Measurements from ENCODE around the gene NLGN1.
"Not testable (repeated sequence)": the region's sequence is repeated elsewhere in the genome, so short reads cannot be mapped to it uniquely, and the experiment has no call there.

The NLGN1 gene

DNA sequence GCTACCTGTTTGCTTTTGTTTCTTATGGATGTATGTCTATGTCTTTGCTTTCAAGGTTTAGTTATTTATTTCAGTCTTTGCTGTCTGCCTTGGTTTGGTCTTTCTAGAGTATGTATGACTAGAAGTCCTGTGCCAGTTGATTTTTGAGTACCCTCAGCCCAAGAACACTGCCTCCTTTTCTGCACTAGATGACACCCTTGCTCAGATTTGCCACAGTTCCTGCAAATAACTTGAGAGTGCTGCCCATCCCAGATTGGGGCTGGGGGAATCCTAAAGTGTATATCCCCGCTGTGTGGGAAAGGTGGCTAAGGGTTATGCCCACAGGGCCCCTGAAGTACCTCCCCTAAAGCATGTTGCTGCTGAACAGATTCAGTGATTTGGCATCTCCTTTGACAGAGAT is 32.0 kb downstream of the NLGN1 start:
- no peak for DNase-seq (ENCODE audit: low read depth in 2 of 2)

DNA sequence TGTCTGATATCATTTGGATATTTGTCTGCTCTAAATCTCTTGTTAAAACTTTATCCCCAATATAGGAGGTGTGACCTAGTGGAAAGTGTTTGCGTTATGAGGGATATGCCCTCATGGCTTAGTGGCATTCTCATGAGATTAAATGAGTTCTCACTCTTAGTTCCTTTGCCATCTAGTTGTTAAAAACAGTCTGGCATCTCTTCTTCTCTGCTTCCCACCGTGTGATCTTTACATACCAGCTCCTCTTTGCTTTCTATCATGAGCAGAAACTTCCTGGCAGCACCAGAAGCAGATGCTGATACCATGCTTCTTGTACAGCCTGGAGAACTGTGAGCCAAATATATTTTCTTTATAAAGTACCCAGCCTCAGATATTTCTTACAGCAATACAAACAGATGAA is 33.0 kb downstream of the NLGN1 start:
- no peak for DNase-seq (ENCODE audit: low read depth in 2 of 2)

GRCh38 chr3:173439004-173439403 is 41.5 kb downstream of the NLGN1 start:
- DNase-seq (ENCODE audit: low read depth in 2 of 2) = no peak

DNA sequence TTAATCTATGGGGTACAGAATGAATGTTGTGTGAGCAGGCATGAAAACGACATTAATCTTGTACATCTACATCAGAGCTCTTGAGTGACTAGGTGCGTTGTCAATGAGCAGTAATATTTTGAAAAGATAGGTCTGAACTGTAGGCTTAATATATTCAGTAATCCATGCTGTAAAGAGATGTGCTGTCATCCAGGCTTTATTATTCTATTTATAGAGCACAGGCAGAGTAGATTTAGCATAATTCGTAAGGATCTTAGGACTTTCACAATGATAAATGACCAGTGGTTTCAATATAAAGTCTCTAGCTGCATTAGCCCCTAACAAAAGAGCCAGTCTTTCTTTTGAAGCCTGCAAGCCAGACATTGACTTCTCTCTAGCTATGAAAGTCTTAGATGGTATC is 43.0 kb downstream of the NLGN1 start:
- DNase-seq (ENCODE audit: low read depth in 2 of 2) = no peak

- DNase-seq (ENCODE audit: low read depth in 2 of 2) = not testable (repeated sequence)
Measured at GRCh38 chr3:173451561-173451960, 54.0 kb downstream of the NLGN1 start.

GRCh38 chr3:173463250-173463649 is 65.7 kb downstream of the NLGN1 start:
- DNase-seq (ENCODE audit: low read depth in 2 of 2) = no peak

GRCh38 chr3:173465112-173465511 is 67.6 kb downstream of the NLGN1 start:
- DNase-seq (ENCODE audit: low read depth in 2 of 2) = no peak

DNA sequence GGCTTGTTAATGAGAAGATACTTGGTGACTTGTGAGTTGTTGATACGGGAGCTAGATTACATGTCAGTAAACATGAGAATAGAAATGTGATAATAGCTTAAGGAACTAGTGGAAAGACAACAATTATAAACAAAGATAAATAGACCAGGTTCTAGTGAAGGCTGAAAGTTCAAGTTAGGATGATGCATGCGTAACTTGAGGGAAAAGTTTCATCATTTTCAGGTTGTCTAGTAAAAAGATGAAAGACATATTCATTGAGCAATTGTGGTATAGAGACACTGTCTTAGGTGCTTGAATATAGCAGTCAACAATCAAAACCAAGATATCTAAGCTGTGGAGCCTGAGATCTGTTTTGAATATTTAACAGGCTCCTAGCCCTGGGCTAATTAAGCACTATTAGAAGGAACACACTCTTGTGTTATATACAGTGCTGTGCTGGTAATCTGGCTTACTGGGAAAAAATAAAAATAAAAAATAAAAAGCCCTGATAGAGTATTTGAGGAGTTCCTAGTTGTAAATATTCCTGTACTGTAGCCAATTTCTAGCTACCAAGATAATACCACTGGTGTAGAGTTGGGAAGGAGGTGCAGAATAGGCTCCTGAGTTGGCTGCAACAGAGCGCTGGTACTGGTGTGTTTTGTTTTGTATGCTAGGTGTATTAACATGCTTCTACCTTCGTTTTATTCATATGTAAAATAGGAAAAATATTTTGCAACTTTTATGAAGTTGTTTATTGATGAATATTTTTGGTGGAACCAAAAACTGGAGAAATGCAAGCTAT is 68.5 kb downstream of the NLGN1 start:
- DNase-seq (ENCODE audit: low read depth in 2 of 2) = no peak

- no peak for DNase-seq (ENCODE audit: low read depth in 2 of 2)
Measured at GRCh38 chr3:173467501-173467900, 70.0 kb downstream of the NLGN1 start.

DNA sequence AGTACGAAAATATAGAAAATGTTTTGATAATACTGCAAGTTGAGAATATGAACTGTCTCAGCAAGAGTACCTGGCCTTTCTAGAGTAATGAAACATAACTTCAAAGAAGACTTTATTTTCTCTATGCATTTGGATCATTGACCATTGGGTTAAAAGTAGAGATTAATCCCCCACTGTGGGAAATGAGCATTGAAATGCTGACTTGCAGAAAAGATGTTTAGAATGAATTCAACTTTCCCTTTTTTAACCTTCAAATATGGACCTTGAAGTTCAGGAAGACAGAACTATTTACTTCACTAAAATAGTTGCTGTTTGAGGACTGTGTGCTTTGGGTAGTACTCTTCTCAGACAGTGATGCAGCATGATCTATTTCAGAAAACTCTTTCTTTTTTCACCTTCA is 75.7 kb downstream of the NLGN1 start:
- no peak for DNase-seq (ENCODE audit: low read depth in 2 of 2)

GRCh38 chr3:173479301-173479700 is 81.8 kb downstream of the NLGN1 start:
- DNase-seq (ENCODE audit: low read depth in 2 of 2) = no peak

DNA sequence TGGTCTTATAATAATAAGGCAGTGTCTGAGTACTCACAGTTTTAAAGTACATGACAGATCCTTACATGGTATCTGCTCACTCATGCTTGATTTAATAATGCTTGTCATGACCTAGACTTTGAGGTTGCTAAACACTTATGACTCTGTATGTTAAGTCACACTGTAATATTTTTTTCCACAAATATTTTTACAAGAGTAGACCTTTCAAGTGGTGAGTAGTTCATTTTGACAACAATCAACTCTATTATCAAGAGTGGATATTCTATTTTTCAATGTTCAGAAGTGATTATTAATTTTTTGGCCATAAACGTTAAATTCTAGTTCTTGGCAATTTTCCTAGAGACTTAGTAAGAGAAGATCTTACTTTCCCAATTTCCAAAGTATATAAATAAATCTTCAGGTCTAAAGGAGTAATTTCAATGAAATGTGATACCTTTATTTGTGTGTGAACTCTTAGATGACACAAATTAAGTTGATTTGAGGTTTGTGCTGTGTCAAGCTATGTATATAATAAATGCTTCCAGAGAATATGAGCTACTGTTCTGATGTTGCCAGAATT is 104.5 kb downstream of the NLGN1 start:
- no peak for DNase-seq (ENCODE audit: low read depth in 2 of 2)

DNA sequence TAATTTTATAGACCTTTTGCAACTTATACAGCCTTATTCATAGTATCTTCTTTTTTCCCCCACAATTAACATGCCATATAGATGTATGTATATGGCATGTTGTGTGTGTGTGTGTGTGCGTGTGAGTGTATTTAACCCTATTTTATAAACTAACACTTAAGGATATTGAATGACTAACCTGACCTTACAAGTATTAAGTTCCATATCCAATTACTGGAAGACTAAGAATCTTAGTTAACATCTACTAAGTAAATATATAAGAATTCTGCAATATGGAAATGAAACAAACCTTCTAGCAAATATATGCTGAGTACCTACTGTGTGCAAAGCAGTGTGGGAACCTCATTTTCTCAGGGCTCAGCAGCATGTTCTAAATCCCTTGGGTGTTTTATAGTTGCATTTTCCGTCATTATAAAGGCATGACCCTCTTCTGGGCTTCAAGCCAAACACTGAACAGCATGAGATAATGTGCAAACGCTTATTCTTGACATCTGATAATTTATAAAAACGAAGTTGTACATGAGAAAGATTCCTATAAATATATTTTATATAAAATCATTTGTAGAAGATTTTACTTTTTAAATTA is 105.5 kb downstream of the NLGN1 start:
- no peak for DNase-seq (ENCODE audit: low read depth in 2 of 2)

DNA sequence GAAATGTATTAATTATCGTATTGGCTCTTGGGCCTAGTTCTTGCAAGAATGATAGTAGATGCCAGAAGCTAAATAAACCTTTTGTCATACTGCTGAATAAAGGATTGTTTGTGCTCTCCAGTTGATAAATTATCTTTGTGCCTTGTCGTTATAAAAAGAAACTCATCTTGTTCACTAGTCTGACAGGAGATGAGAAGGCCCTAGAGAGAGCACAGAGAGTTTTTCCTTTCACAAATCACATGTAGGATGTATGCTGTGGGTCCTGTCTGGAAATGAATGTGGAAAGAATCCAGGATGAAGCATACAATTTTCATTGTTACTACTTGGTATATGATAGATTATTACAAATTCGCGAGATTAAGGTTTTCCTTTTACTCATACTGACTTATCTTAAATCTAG is 113.0 kb downstream of the NLGN1 start:
- DNase-seq (ENCODE audit: low read depth in 2 of 2) = no peak

DNA sequence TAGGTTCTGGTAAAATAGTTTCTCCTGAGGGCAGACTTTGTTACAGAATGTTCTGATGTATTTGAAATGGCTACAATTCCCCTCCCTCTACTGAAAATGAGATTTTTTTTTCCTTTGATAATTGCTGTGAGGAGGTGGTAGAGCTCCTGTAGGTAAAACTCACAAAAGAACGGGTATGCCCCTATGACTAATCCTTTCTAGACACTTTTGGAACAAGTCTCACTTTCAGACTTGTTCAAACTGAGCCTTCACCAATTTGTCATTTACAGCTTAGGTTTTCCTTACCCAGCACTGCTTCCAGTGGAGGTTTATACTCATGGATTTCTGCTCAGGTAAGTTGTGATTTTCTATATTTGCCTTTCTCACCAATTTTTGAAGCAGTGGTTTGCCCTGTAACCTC is 115.6 kb downstream of the NLGN1 start:
- no peak for DNase-seq (ENCODE audit: low read depth in 2 of 2)

DNA sequence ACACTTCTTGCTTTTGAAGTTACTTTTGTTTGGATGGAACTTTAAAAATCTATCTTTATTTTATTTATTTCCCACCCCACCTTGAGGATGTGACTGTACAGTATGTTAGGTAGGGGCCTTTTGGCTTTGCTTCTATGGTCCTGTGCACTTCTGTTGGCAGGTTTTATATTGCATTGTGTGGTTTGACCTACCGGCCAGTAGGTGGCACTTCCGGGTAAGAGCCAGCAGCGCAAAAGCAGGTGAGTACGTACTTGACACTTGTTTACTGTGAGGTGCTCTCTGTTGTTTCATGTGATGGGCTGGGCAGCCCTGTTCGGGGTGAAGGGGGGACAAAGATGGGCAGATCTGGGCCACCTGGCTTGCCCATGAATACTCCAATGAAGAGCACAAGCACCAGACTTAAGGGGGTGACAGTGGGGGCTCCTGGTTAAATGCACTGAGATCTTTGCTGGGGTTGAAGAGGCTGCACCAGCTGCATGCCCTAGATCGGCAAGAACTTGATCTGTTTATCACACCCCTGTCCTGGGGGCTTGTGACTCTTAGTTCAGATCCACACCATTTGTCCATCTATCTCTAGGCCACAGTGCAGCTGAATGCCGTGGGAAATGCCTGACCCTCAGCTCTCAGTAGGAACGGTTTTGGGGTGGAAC is 131.6 kb downstream of the NLGN1 start:
- no peak for DNase-seq (ENCODE audit: low read depth in 2 of 2)

GRCh38 chr3:173531602-173532001 is 134.1 kb downstream of the NLGN1 start:
- no peak for DNase-seq (ENCODE audit: low read depth in 2 of 2)

DNA sequence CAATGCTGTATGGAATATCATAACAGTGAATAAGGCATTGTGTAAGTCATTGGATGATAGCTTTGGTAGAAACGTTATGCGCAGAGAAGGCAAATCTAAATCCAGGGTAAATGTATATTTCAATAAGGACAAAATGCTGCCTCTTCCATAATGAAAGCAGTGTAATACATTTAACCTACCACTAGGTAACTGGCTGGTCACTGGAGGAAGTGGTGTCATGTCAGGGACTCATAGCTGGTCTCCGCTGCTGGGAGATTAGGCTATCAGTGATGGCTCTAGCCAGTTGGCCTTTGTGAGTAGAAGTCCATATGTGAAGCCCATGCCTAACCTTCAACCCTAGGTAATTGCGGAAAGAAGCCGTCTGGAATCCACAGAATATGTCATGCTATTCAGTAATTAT is 140.9 kb downstream of the NLGN1 start:
- DNase-seq (ENCODE audit: low read depth in 2 of 2) = no peak

GRCh38 chr3:173545590-173545989 is 148.0 kb downstream of the NLGN1 start:
- not testable (repeated sequence) for DNase-seq (ENCODE audit: low read depth in 2 of 2)

- DNase-seq (ENCODE audit: low read depth in 2 of 2) = no peak
Measured at GRCh38 chr3:173547070-173547469, 149.5 kb downstream of the NLGN1 start.

DNA sequence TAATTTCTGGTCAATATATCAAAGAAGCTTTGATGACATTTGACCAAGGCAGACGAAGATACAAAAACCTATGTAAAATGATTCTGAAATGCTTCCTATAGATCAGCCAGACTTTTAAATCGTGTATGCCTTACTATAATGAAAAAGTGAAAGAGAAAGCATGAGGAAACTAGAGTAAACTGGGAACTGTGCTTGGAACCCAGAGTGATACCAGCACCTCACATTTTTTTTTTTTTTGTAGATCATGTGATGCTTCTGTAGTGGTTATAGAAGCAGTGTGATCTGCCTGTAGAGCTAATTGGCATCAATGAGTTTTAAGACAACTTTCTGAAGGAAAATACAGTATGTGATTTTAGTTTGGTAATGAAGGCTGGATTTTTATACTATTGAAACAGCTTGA is 150.7 kb downstream of the NLGN1 start:
- DNase-seq (ENCODE audit: low read depth in 2 of 2) = no peak

GRCh38 chr3:173552526-173552925 is 155.0 kb downstream of the NLGN1 start:
- DNase-seq (ENCODE audit: low read depth in 2 of 2) = no peak

Measured in stimulated activated CD8-positive, alpha-beta memory T cell treated with anti-CD3 and anti-CD28 coated beads, Interleukin-7, amount 100 ng/mL, for 4 hours (primary cell).